ENCODE measurements around the gene RASL10A. TPM values are rescaled to one million over a fixed set of nuclear protein-coding genes. Genes with fewer than 3 reads are reported as not detected.
A peak's percentile ranks its signal among the peaks of the same experiment; 100 is the strongest.

Gene RASL10A
- total and polyA plus RNA-seq, 9 of the 15 experiments (the other 6 are each of a cell fraction or from before 2014, with no cell fraction given) = 0.17 to 1.2 (median 0.45) TPM; not detected in 3

DNA sequence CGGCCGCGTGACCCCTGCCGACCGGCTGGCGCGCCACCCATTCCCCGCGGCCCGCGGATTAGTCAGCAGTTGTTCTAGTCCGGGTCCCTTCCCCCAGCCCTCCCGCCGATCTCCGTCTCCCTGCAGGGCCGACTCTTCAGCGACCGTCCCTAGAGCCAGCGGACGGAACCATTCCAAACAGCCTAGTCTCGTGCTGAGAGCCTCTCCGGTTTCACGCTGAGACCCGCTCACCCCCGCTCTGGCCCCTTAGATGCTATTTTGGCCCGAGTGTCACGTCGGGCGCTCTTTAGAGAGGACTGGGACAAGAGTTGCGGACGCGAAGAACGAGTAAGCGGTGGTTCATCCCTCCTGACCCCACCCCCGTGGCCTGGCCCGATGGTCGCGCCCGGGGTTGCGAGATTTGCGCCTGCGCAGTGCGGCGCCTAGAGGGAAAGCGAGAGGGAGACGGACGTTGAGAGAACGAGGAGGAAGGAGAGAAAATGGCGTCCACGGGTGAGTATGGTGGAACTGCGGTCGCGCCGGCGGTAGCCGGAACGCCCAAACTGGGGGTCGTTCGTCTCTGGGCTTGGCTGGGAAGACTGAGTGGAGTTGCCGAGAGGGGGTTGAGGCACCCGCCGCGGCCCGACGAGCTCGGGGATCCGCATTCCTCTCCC is 47.5 kb downstream of the RASL10A start, which contains the start of the genes EWSR1 and RHBDD3 (continued):
- TF ChIP-seq CBX8 (IDR thresholded peaks at IDR 0.05; ENCODE audit: borderline replicate concordance, extremely low read depth, low read depth, low read length, poor library complexity, severe bottlenecking) = no peak
- TF ChIP-seq NFYB (IDR thresholded peaks at IDR 0.05; ENCODE audit: extremely low read depth, insufficient read length) = no peak
- TF ChIP-seq NCOR1 (IDR thresholded peaks at IDR 0.05) = peak; percentile 51
- peak; percentile 61 for TF ChIP-seq ARID1B (IDR thresholded peaks at IDR 0.05)
- no peak for TF ChIP-seq ADNP (tag; IDR thresholded peaks at IDR 0.05)
- TF ChIP-seq DNMT1 (IDR thresholded peaks at IDR 0.05) = no peak
- TF ChIP-seq SMAD4 (CRISPR knock-in tag; conservative IDR thresholded peaks at IDR 0.05) = peak; percentile 56; the same call in 1 of the 2 replicates
- no peak for TF ChIP-seq KLF6 (CRISPR knock-in tag; IDR thresholded peaks at IDR 0.05; ENCODE audit: borderline replicate concordance)
- 0 out of 4 replicates have a peak, but pooled peaks of 1 of the 2 experiments have one; percentile 53 for TF ChIP-seq KDM4B (IDR thresholded peaks at IDR 0.05; ENCODE audit: borderline replicate concordance in 2 of 2, low read depth in 1 of 2)
- TF ChIP-seq CBX3 (IDR thresholded peaks at IDR 0.05; ENCODE audit: borderline replicate concordance in 1 of 2, low read length in 2 of 2) = no peak
- TF ChIP-seq SRSF7 (optimal IDR thresholded peaks at IDR 0.05; ENCODE audit: low read depth, low read length) = peak; percentile 42
- no peak for TF ChIP-seq RBM34 (IDR thresholded peaks at IDR 0.05; ENCODE audit: borderline replicate concordance, insufficient read depth, low read length)
- TF ChIP-seq, protein P1, sequence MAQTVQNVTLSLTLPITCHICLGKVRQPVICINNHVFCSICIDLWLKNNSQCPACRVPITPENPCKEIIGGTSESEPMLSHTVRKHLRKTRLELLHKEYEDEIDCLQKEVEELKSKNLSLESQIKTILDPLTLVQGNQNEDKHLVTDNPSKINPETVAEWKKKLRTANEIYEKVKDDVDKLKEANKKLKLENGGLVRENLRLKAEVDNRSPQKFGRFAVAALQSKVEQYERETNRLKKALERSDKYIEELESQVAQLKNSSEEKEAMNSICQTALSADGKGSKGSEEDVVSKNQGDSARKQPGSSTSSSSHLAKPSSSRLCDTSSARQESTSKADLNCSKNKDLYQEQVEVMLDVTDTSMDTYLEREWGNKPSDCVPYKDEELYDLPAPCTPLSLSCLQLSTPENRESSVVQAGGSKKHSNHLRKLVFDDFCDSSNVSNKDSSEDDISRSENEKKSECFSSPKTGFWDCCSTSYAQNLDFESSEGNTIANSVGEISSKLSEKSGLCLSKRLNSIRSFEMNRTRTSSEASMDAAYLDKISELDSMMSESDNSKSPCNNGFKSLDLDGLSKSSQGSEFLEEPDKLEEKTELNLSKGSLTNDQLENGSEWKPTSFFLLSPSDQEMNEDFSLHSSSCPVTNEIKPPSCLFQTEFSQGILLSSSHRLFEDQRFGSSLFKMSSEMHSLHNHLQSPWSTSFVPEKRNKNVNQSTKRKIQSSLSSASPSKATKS (CRISPR knock-in tag; IDR thresholded peaks at IDR 0.05) = no peak
- TF ChIP-seq PTRF (tag; IDR thresholded peaks at IDR 0.05) = no peak
- TF ChIP-seq, protein P2, sequence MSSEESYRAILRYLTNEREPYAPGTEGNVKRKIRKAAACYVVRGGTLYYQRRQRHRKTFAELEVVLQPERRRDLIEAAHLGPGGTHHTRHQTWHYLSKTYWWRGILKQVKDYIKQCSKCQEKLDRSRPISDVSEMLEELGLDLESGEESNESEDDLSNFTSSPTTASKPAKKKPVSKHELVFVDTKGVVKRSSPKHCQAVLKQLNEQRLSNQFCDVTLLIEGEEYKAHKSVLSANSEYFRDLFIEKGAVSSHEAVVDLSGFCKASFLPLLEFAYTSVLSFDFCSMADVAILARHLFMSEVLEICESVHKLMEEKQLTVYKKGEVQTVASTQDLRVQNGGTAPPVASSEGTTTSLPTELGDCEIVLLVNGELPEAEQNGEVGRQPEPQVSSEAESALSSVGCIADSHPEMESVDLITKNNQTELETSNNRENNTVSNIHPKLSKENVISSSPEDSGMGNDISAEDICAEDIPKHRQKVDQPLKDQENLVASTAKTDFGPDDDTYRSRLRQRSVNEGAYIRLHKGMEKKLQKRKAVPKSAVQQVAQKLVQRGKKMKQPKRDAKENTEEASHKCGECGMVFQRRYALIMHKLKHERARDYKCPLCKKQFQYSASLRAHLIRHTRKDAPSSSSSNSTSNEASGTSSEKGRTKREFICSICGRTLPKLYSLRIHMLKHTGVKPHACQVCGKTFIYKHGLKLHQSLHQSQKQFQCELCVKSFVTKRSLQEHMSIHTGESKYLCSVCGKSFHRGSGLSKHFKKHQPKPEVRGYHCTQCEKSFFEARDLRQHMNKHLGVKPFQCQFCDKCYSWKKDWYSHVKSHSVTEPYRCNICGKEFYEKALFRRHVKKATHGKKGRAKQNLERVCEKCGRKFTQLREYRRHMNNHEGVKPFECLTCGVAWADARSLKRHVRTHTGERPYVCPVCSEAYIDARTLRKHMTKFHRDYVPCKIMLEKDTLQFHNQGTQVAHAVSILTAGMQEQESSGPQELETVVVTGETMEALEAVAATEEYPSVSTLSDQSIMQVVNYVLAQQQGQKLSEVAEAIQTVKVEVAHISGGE (CRISPR knock-in tag; IDR thresholded peaks at IDR 0.05) = 0 out of 6 replicates have a peak, but pooled peaks of 1 of the 3 experiments have one; percentile 26
- peak; percentile 44 for TF ChIP-seq MEIS2 (IDR thresholded peaks at IDR 0.05; ENCODE audit: partially characterized antibody)
- peak; percentile 86 for TF ChIP-seq ASH1L (IDR thresholded peaks at IDR 0.05; ENCODE audit: borderline replicate concordance, low read depth, partially characterized antibody)
- TF ChIP-seq TARDBP (IDR thresholded peaks at IDR 0.05) = peak; percentile 62; the same call in 1 of the 2 replicates
- TF ChIP-seq, protein P3, sequence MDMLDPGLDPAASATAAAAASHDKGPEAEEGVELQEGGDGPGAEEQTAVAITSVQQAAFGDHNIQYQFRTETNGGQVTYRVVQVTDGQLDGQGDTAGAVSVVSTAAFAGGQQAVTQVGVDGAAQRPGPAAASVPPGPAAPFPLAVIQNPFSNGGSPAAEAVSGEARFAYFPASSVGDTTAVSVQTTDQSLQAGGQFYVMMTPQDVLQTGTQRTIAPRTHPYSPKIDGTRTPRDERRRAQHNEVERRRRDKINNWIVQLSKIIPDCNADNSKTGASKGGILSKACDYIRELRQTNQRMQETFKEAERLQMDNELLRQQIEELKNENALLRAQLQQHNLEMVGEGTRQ (CRISPR knock-in tag; IDR thresholded peaks at IDR 0.05) = peak; percentile 60
- TF ChIP-seq, protein P4, sequence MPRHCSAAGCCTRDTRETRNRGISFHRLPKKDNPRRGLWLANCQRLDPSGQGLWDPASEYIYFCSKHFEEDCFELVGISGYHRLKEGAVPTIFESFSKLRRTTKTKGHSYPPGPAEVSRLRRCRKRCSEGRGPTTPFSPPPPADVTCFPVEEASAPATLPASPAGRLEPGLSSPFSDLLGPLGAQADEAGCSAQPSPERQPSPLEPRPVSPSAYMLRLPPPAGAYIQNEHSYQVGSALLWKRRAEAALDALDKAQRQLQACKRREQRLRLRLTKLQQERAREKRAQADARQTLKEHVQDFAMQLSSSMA (CRISPR knock-in tag; IDR thresholded peaks at IDR 0.05) = no peak

Measured in K562 (cell line).